IPS-15b (cell line): ENCODE results near the gene INPP5D.

Experiments used
- H3K27me3 ChIP-seq: one replicate; pipeline ENCODE4 v1.6.1; 2013; ENCODE audit warnings: low read length; ENCODE audit not compliant: control insufficient read depth, insufficient read depth
- H3K36me3 ChIP-seq: one replicate; pipeline ENCODE4 v1.6.1; 2013; ENCODE audit warnings: low read length; ENCODE audit not compliant: control insufficient read depth, insufficient read depth
- H3K4me1 ChIP-seq: one replicate; pipeline ENCODE4 v1.6.1; 2013; ENCODE audit warnings: mild to moderate bottlenecking, low read length; ENCODE audit not compliant: control insufficient read depth, insufficient read depth
- H3K4me3 ChIP-seq: one replicate; pipeline ENCODE4 v1.5.1; 2013; ENCODE audit warnings: low read depth, low read length
- H3K9ac ChIP-seq: one replicate; pipeline ENCODE4 v1.6.1; 2013; ENCODE audit warnings: low read depth, mild to moderate bottlenecking, low read length
- H3K9me3 ChIP-seq: one replicate; pipeline ENCODE4 v1.6.1; 2013; ENCODE audit warnings: mild to moderate bottlenecking, low read length; ENCODE audit not compliant: control insufficient read depth, insufficient read depth

INPP5D gene

GRCh38 chr2:233082222-233082930 lies 22.2 kb downstream of the INPP5D start:
- no peaks in the 10 kb centered on the region for H3K9me3 ChIP-seq
- H3K27me3 ChIP-seq, result no peaks in the 10 kb centered on the region
- no peak overlapping the region for H3K9ac ChIP-seq
- no peaks in the 10 kb centered on the region for H3K4me1 ChIP-seq
- no peaks in the 10 kb centered on the region for H3K36me3 ChIP-seq
- no peak overlapping the region for H3K4me3 ChIP-seq

GRCh38 chr2:233082931-233083755 lies 23.0 kb downstream of the INPP5D start:
- H3K9me3 ChIP-seq, result no peaks in the 10 kb centered on the region
- H3K4me3 ChIP-seq, result no peak overlapping the region
- no peaks in the 10 kb centered on the region for H3K36me3 ChIP-seq
- H3K4me1 ChIP-seq, result no peaks in the 10 kb centered on the region
- H3K27me3 ChIP-seq, result no peaks in the 10 kb centered on the region
- H3K9ac ChIP-seq, result no peak overlapping the region

GRCh38 chr2:233083782-233084181 lies 23.6 kb downstream of the INPP5D start:
- Histone ChIP-seq H3K4me3 (no peak overlapping the region), H3K9me3 (no peaks in the 10 kb centered on the region), H3K27me3 (no peaks in the 10 kb centered on the region), H3K36me3 (no peaks in the 10 kb centered on the region), H3K4me1 (no peaks in the 10 kb centered on the region), H3K9ac (no peak overlapping the region)

GRCh38 chr2:233084488-233084887 lies 24.3 kb downstream of the INPP5D start:
- Histone ChIP-seq H3K4me3 (no peak overlapping the region), H3K9ac (no peak overlapping the region), H3K4me1 (no peaks in the 10 kb centered on the region), H3K27me3 (no peaks in the 10 kb centered on the region), H3K36me3 (no peaks in the 10 kb centered on the region), H3K9me3 (no peaks in the 10 kb centered on the region)

GRCh38 chr2:233085037-233085838 lies 25.1 kb downstream of the INPP5D start:
- Histone ChIP-seq H3K9ac (no peak overlapping the region), H3K9me3 (no peaks in the 10 kb centered on the region), H3K36me3 (no peaks in the 10 kb centered on the region), H3K4me3 (no peak overlapping the region), H3K27me3 (no peaks in the 10 kb centered on the region), H3K4me1 (no peaks in the 10 kb centered on the region)

GRCh38 chr2:233085839-233086150 lies 25.7 kb downstream of the INPP5D start:
- H3K4me3 ChIP-seq, result no peak overlapping the region
- no peaks in the 10 kb centered on the region for H3K36me3 ChIP-seq
- H3K9me3 ChIP-seq, result no peaks in the 10 kb centered on the region
- H3K27me3 ChIP-seq, result no peaks in the 10 kb centered on the region
- H3K4me1 ChIP-seq, result no peaks in the 10 kb centered on the region
- H3K9ac ChIP-seq, result no peak overlapping the region

- no peaks in the 10 kb centered on the region for H3K27me3 ChIP-seq
- H3K4me1 ChIP-seq, result no peaks in the 10 kb centered on the region
- H3K9me3 ChIP-seq, result no peaks in the 10 kb centered on the region
- no peak overlapping the region for H3K4me3 ChIP-seq
- no peak overlapping the region for H3K9ac ChIP-seq
- no peaks in the 10 kb centered on the region for H3K36me3 ChIP-seq
Observed at GRCh38 chr2:233087713-233088112, 27.6 kb downstream of the INPP5D start.

- Histone ChIP-seq H3K9me3 (no peaks in the 10 kb centered on the region), H3K4me3 (no peak overlapping the region), H3K4me1 (no peaks in the 10 kb centered on the region), H3K36me3 (no peaks in the 10 kb centered on the region), H3K27me3 (no peaks in the 10 kb centered on the region), H3K9ac (no peak overlapping the region)
Observed at GRCh38 chr2:233088972-233089345, 28.8 kb downstream of the INPP5D start.

- Histone ChIP-seq H3K4me3 (no peak overlapping the region), H3K9ac (no peak overlapping the region), H3K36me3 (no peaks in the 10 kb centered on the region), H3K27me3 (no peaks in the 10 kb centered on the region), H3K9me3 (no peaks in the 10 kb centered on the region), H3K4me1 (no peaks in the 10 kb centered on the region)
Observed at GRCh38 chr2:233089851-233090250, 29.7 kb downstream of the INPP5D start.

- no peaks in the 10 kb centered on the region for H3K27me3 ChIP-seq
- H3K4me1 ChIP-seq, result no peaks in the 10 kb centered on the region
- no peaks in the 10 kb centered on the region for H3K36me3 ChIP-seq
- H3K4me3 ChIP-seq, result no peak overlapping the region
- no peaks in the 10 kb centered on the region for H3K9me3 ChIP-seq
- H3K9ac ChIP-seq, result no peak overlapping the region
Observed at GRCh38 chr2:233090879-233091278, 30.7 kb downstream of the INPP5D start.

- H3K4me1 ChIP-seq, result no peaks in the 10 kb centered on the region
- no peaks in the 10 kb centered on the region for H3K27me3 ChIP-seq
- H3K9me3 ChIP-seq, result no peaks in the 10 kb centered on the region
- H3K4me3 ChIP-seq, result no peak overlapping the region
- H3K9ac ChIP-seq, result no peak overlapping the region
- H3K36me3 ChIP-seq, result no peaks in the 10 kb centered on the region
Observed at GRCh38 chr2:233091595-233092375, 31.6 kb downstream of the INPP5D start.
